BLaER1 treated with 17β-estradiol and CSF1 and Interleukin-3, amounts not matched to agents 10 nM and 100 nM (cell line): Measurements from ENCODE around the gene MMADHC.

Source experiments
- H3K27ac ChIP-seq, 11 experiments: shearing (Covaris generic); formaldehyde crosslinking; 2 replicates each; pipeline ENCODE4 v1.8.1; 2022
- H3K27me3 ChIP-seq, 11 experiments: shearing (Covaris generic); formaldehyde crosslinking; 2 replicates each; pipeline ENCODE4 v1.8.1; 2022
- H3K36me3 ChIP-seq, 11 experiments: shearing (Covaris generic); formaldehyde crosslinking; 2 replicates each; pipeline ENCODE4 v1.8.1; 2022
- H3K4me1 ChIP-seq, 10 experiments: shearing (Covaris generic); formaldehyde crosslinking; 2 replicates each; pipeline ENCODE4 v1.8.1; 2022
- H3K4me2 ChIP-seq, 11 experiments: shearing (Covaris generic); formaldehyde crosslinking; 2 replicates each; pipeline ENCODE4 v1.8.1; 2022
- H3K4me3 ChIP-seq, 10 experiments: shearing (Covaris generic); formaldehyde crosslinking; 2 replicates each; pipeline ENCODE4 v1.8.1; 2022
- H3K9ac ChIP-seq, 11 experiments: shearing (Covaris generic); formaldehyde crosslinking; 2 replicates each; pipeline ENCODE4 v1.8.1; 2022
- H3K9me3 ChIP-seq, 11 experiments: shearing (Covaris generic); formaldehyde crosslinking; replicated peaks in 1 of 11; 2 replicates each; pipeline ENCODE4 v1.8.1; 2022
- H4K20me1 ChIP-seq, 11 experiments: shearing (Covaris generic); formaldehyde crosslinking; 2 replicates each; pipeline ENCODE4 v1.8.1; 2022
- Cebpa-rat ChIP-seq, 11 experiments: shearing (Covaris generic); IDR thresholded peaks; 2 replicates each; pipeline ENCODE4 v1.8.1; 2022

Gene MMADHC

GRCh38 chr2:149587220-149587949 is at the start of gene MMADHC:
Gene MMADHC (minus strand): TSS chr2:149587775. CDS start chr2:149587097, 678 bp downstream.
- H3K27me3 ChIP-seq = no peaks in the 10 kb centered on the region
- peak within 1 kb of the TSS; percentile 88 to 98 (median 96) for H3K9ac ChIP-seq
- peak within 1 kb of the TSS; percentile 81 to 99 (median 91) for H3K4me2 ChIP-seq
- peaks cover 20 to 37% (median 25%) of the 10 kb centered on the region in 11 experiments; a peak in 21 of 22 replicates for H3K36me3 ChIP-seq
- H3K9me3 ChIP-seq = no peaks in the 10 kb centered on the region
- peaks cover 12 to 44% (median 22%) of the 10 kb centered on the region in 10 experiments for H3K4me1 ChIP-seq
- H3K4me3 ChIP-seq = peak within 1 kb of the TSS; percentile 74 to 89 (median 83)
- H4K20me1 ChIP-seq = peaks cover 0 to 19% (median under 1%) of the 10 kb centered on the region in 11 experiments; a peak in 8 of 22 replicates
- no peak for TF ChIP-seq Cebpa-rat (IDR thresholded peaks at IDR 0.05)
- H3K27ac ChIP-seq = peak within 1 kb of the TSS; percentile 92 to 99 (median 97)

GRCh38 chr2:149634103-149634502 is 46.5 kb upstream of the MMADHC start:
- Histone ChIP-seq H3K9me3 (no peaks in the 10 kb centered on the region; a peak in 1 of 22 replicates), H3K4me3 (no peak overlapping the region), H3K4me2 (no peak overlapping the region), H3K27me3 (no peaks in the 10 kb centered on the region), H3K4me1 (no peaks in the 10 kb centered on the region), H3K36me3 (no peaks in the 10 kb centered on the region), H3K27ac (no peak overlapping the region), H3K9ac (no peak overlapping the region), H4K20me1 (no peaks in the 10 kb centered on the region)
- no peak for TF ChIP-seq Cebpa-rat (IDR thresholded peaks at IDR 0.05)

GRCh38 chr2:149630445-149630844 is 42.9 kb upstream of the MMADHC start:
- TF ChIP-seq Cebpa-rat (IDR thresholded peaks at IDR 0.05) = no peak
- H3K4me3 ChIP-seq = no peak overlapping the region
- H3K36me3 ChIP-seq = no peaks in the 10 kb centered on the region
- H3K9me3 ChIP-seq = no peaks in the 10 kb centered on the region
- H4K20me1 ChIP-seq = no peaks in the 10 kb centered on the region
- no peak overlapping the region for H3K27ac ChIP-seq
- no peaks in the 10 kb centered on the region for H3K27me3 ChIP-seq
- H3K4me2 ChIP-seq = no peak overlapping the region
- H3K9ac ChIP-seq = no peak overlapping the region
- peaks cover 0 to 27% (median 2%) of the 10 kb centered on the region in 10 experiments; a peak in 8 of 20 replicates for H3K4me1 ChIP-seq

GRCh38 chr2:149629026-149629425 is 41.5 kb upstream of the MMADHC start:
- Histone ChIP-seq H4K20me1 (no peaks in the 10 kb centered on the region), H3K27ac (no peak overlapping the region), H3K4me3 (no peak overlapping the region), H3K27me3 (no peaks in the 10 kb centered on the region), H3K36me3 (no peaks in the 10 kb centered on the region), H3K9ac (no peak overlapping the region), H3K4me2 (no peak overlapping the region), H3K4me1 (peaks cover 0 to 34% (median 2%) of the 10 kb centered on the region in 10 experiments; a peak in 8 of 20 replicates), H3K9me3 (no peaks in the 10 kb centered on the region)
- no peak for TF ChIP-seq Cebpa-rat (IDR thresholded peaks at IDR 0.05)

- Histone ChIP-seq H3K4me2 (peak overlapping the region in 4 of 11 experiments; percentile 29 to 61 (median 46); a peak in 6 of 22 replicates), H3K4me3 (no peak overlapping the region), H3K27ac (peak overlapping the region in 2 of 11 experiments; percentile 32 to 37; a peak in 1 of 22 replicates), H4K20me1 (no peaks in the 10 kb centered on the region), H3K9ac (no peak overlapping the region), H3K4me1 (peaks cover 0 to 34% (median 2%) of the 10 kb centered on the region in 10 experiments; a peak in 8 of 20 replicates), H3K9me3 (no peaks in the 10 kb centered on the region), H3K27me3 (no peaks in the 10 kb centered on the region), H3K36me3 (no peaks in the 10 kb centered on the region)
- TF ChIP-seq Cebpa-rat (IDR thresholded peaks at IDR 0.05) = no peak
These were observed 39.7 kb upstream of the MMADHC start for GRCh38 chr2:149627111-149627801.

- no peaks in the 10 kb centered on the region for H3K27me3 ChIP-seq
- no peak overlapping the region for H3K9ac ChIP-seq
- peak overlapping the region in 2 of 11 experiments; percentile 33 to 61; a peak in 2 of 22 replicates for H3K4me2 ChIP-seq
- no peak for TF ChIP-seq Cebpa-rat (IDR thresholded peaks at IDR 0.05)
- H3K36me3 ChIP-seq = no peaks in the 10 kb centered on the region
- no peaks in the 10 kb centered on the region for H4K20me1 ChIP-seq
- H3K4me3 ChIP-seq = no peak overlapping the region
- H3K9me3 ChIP-seq = no peaks in the 10 kb centered on the region
- H3K27ac ChIP-seq = no peak overlapping the region
- peaks cover 0 to 34% (median 2%) of the 10 kb centered on the region in 10 experiments; a peak in 8 of 20 replicates for H3K4me1 ChIP-seq
These were observed 38.1 kb upstream of the MMADHC start for GRCh38 chr2:149625671-149626070.

- Histone ChIP-seq H3K27ac (no peak overlapping the region), H3K4me3 (no peak overlapping the region), H3K27me3 (no peaks in the 10 kb centered on the region), H3K4me2 (peak overlapping the region in 2 of 11 experiments; percentile 33 to 61; a peak in 1 of 22 replicates), H4K20me1 (no peaks in the 10 kb centered on the region), H3K4me1 (peaks cover 0 to 34% (median 2%) of the 10 kb centered on the region in 10 experiments; a peak in 8 of 20 replicates), H3K36me3 (no peaks in the 10 kb centered on the region), H3K9me3 (no peaks in the 10 kb centered on the region), H3K9ac (no peak overlapping the region)
- no peak for TF ChIP-seq Cebpa-rat (IDR thresholded peaks at IDR 0.05)
These were observed 37.7 kb upstream of the MMADHC start for GRCh38 chr2:149625271-149625670.

- TF ChIP-seq Cebpa-rat (IDR thresholded peaks at IDR 0.05) = no peak
- Histone ChIP-seq H4K20me1 (no peaks in the 10 kb centered on the region), H3K36me3 (no peaks in the 10 kb centered on the region), H3K4me2 (no peak overlapping the region), H3K27me3 (no peaks in the 10 kb centered on the region), H3K9ac (no peak overlapping the region), H3K4me1 (peaks cover 0 to 26% (median 2%) of the 10 kb centered on the region in 10 experiments; a peak in 8 of 20 replicates), H3K4me3 (no peak overlapping the region), H3K27ac (no peak overlapping the region), H3K9me3 (no peaks in the 10 kb centered on the region)
These were observed 34.8 kb upstream of the MMADHC start for GRCh38 chr2:149622343-149622742.

GRCh38 chr2:149617476-149617875 is 29.9 kb upstream of the MMADHC start:
- Histone ChIP-seq H3K9ac (no peak overlapping the region), H3K27me3 (no peaks in the 10 kb centered on the region), H3K9me3 (no peaks in the 10 kb centered on the region), H4K20me1 (no peaks in the 10 kb centered on the region), H3K4me1 (no peaks in the 10 kb centered on the region), H3K27ac (no peak overlapping the region), H3K4me3 (no peak overlapping the region), H3K4me2 (no peak overlapping the region), H3K36me3 (no peaks in the 10 kb centered on the region)
- no peak for TF ChIP-seq Cebpa-rat (IDR thresholded peaks at IDR 0.05)
